Cerebellar nuclear complex (tissue), 1 donor: ENCODE measurements around the gene SSX4B.
"Not testable (repeated sequence)": the region's sequence is repeated elsewhere in the genome, so short reads cannot be mapped to it uniquely, and the experiment has no call there.

Experiments
- DNase-seq, 2 experiments: peaks; one replicate each; lab custom pipeline; 2025; lab: John Stamatoyannopoulos, UW

The SSX4B gene, protein sequence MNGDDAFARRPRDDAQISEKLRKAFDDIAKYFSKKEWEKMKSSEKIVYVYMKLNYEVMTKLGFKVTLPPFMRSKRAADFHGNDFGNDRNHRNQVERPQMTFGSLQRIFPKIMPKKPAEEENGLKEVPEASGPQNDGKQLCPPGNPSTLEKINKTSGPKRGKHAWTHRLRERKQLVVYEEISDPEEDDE

GRCh38 chrX:48411860-48412259, at the start of gene SSX4B:
Gene SSX4B (minus strand): TSS chrX:48411960. CDS start chrX:48411372, 588 bp downstream.
- DNase-seq, result not testable (repeated sequence)

DNA sequence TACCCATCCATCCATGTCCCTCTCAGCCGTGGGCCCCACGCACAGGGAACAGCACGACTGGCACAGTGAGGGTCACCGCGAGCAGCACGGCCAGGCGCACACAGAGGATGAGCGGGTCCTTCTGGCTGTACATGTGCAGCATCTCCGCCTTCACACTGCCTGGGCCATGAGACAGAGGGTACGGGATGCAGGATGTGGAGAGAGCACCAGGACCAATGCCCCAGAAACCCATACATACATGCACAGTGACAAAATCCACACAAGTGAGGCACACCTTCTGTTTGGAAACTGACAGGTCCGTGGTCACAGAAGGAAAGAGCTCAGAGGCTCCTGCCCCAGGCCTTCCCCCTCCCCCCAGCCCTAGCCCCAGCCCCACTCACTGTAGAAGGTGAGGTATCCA, 48.8 kb upstream of the SSX4B start:
- no peak for DNase-seq

DNA sequence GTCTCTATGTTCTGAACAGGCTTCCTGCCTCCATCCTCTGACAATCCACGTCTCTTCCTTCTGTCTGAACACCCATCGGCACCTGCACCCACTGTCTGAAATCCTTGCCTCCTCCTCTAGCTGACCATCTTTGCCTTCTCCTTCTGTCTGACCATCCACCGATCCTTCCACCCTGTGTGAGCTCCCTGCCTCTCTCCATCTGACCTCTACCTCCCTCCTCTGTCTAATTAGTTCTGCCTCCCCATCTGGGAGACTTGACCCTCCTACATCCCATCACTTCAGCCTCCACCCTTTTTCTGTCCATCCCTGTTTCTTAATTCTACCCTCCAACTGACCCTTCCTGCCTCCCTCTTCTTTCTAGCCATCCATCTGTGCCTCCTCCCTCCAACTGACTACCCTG, 48.3 kb upstream of the SSX4B start:
- no peak for DNase-seq

GRCh38 chrX:48459483-48459882, 47.7 kb upstream of the SSX4B start:
- DNase-seq, result no peak

GRCh38 chrX:48458711-48459110, 47.0 kb upstream of the SSX4B start:
- DNase-seq, result no peak

DNA sequence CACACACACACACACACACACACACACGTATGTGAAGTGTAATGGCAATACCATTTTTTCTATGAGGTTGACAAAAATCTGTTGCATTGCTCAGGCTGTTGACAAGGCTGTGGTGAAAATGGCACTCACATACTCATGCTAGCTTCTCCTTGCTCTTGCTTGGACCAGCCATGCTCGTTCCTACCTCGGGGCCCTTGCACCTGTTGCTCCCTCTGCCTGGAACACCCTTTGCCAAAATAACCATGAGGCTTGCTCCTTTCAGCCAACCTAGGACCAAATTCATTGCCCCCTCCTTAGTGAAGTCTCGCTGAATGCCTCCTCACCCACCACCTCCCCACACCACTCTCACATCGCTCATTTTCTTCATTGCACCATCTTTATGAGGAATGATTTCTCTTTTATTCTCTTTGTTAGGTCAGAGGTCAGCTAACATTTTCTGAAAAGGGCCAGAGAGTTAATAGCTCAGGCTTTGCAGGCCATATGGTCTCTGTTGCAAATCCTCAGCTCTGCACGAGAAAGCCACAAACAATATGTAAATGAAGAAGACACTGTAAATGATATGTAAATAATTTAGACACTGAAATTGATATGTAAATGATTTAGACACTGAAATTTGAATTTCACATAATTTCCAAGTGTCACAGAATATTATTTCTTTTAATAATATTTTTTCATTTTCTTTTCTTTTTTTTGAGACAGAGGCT, 45.0 kb upstream of the SSX4B start:
- DNase-seq, result no peak

- no peak for DNase-seq
Observed at GRCh38 chrX:48451708-48452107, 39.9 kb upstream of the SSX4B start.

DNA sequence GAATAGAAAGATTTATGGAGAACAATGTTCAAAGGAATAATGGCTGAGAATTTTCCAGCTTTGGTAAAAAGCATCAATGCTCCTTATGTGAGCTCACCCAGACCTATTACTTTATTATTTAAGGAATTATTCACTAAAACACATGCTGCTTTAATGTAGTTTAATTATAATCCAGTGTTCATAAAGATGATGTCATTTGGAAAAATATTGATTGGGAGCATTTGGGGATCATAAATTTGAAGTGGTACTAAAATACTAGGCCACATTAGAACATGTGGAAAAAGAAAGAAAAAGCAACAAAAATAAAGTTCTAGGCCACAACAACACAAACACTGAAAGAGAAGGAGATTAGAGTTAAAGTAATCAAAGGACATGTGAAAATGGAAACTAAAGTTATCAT, 38.3 kb upstream of the SSX4B start:
- DNase-seq, result no peak

DNA sequence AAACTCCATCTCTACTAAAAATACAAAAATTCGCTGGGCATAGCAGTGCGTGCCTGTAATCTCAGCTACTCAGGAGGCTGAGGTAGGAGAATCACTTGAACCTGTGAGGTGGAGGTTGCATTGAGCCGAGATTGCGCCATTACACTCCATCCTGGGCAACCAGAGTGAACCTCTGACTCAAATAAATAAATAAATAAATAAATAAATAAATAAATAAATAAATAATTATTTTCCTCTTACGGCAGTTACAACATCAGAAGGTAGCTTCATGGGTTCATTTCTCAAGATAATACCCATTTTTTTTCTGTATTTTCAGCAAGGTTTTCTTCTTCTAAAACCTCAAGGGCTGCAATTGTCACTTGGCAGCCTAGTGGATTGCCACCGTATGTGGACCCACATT, 35.4 kb upstream of the SSX4B start:
- not testable (repeated sequence) for DNase-seq

DNA sequence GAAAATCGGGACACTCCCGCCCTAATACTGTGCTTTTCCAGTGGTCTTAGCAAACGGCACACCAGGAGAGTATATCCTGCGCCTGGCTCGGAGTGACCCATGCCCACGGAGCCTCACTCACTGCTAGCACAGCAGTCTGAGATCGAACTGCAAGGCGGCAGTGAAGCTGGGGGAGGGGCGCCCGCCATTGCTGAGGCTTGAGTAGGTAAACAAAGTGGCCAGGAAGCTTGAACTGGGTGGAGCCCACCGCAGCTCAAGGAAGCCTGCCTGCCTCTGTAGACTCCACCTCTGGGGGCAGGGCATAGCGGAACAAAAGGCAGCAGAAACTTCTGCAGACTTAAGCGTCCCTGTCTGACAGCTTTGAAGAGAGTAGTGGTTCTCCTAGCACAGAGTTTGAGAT, 22.0 kb upstream of the SSX4B start:
- not testable (repeated sequence) for DNase-seq

GRCh38 chrX:48430166-48430565, 18.4 kb upstream of the SSX4B start:
- not testable (repeated sequence) for DNase-seq

DNA sequence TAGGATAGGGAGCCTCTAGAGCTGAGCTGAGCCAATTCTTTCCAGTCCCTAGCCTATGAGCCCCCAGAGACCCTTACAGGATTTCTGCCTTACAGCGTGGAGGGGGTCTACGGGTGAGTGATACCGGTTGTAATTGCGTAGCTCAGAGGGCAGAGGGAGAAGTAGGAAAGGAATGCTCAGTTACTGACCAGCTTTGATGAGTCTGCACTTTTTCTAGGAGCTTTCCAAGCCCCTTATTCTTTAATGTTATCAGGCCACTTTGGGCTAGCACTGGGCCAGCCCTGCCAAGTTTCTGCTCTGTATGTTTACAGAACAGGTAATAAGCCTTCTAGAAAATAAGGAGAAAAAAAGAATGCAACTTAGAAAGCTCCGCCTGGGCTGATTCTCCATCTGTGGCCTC, 17.8 kb upstream of the SSX4B start:
- not testable (repeated sequence) for DNase-seq

DNA sequence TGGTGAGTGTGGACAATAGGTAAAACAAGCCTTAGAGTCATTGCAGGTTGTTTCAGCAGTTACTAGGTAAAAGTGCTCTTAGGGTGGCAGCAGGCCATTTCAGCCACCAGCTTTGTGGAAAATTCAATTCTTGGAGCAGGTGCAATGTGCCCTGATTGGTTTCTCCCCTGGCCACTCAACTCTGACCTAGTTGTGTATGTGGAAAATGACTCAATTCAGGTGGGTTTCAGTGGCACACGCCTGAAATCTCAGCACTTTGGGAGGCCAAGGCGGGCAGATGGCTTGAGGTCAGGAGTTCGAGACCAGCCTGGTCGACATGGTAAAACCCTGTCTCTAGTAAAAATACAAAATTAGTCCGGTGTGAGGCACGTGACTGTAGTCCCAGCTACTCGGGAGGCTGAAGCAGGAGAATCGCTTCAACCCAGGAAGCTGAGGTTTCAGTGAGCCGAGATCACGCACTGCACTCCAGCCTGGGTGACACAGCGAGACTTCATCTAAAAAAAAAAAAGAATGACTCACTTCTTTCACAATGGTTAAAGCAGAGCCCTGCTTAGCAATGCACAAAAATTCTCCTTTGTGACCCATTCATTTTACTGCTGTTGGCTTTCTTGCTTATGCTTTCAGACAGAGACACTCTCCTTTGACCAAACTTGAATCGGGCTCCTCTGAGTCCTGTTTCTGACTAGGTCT, 15.4 kb upstream of the SSX4B start:
- DNase-seq, result not testable (repeated sequence)

GRCh38 chrX:48397825-48398224, 13.9 kb downstream of the SSX4B start:
- not testable (repeated sequence) for DNase-seq

GRCh38 chrX:48396931-48397330, 14.8 kb downstream of the SSX4B start:
- not testable (repeated sequence) for DNase-seq

GRCh38 chrX:48383239-48383638, 28.5 kb downstream of the SSX4B start, which contains the start of gene SSX4:
Gene SSX4 (plus strand): TSS chrX:48383539. CDS start chrX:48384054, 515 bp downstream.
- DNase-seq, result not testable (repeated sequence)

DNA sequence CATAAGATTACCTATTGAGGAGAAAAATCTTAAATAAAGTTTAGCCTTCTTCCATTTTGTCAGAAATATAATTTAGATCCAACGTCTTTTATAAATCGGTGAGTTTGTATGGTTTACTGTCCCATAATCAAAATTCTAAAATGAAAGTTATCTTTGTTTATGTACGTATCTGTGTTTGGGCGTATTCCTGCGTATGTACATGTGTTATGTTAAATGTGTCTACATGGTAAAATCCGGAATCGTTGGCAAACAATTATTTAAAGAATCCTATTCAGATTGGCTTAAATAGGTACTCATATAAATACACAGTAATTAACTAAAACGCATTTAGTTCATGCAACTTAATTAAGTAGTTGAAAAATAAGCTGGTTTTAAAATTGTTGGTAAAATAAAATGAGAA, 41.4 kb downstream of the SSX4B start:
- not testable (repeated sequence) for DNase-seq

DNA sequence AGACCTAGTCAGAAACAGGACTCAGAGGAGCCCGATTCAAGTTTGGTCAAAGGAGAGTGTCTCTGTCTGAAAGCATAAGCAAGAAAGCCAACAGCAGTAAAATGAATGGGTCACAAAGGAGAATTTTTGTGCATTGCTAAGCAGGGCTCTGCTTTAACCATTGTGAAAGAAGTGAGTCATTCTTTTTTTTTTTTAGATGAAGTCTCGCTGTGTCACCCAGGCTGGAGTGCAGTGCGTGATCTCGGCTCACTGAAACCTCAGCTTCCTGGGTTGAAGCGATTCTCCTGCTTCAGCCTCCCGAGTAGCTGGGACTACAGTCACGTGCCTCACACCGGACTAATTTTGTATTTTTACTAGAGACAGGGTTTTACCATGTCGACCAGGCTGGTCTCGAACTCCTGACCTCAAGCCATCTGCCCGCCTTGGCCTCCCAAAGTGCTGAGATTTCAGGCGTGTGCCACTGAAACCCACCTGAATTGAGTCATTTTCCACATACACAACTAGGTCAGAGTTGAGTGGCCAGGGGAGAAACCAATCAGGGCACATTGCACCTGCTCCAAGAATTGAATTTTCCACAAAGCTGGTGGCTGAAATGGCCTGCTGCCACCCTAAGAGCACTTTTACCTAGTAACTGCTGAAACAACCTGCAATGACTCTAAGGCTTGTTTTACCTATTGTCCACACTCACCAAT, 43.9 kb downstream of the SSX4B start:
- DNase-seq, result not testable (repeated sequence)

DNA sequence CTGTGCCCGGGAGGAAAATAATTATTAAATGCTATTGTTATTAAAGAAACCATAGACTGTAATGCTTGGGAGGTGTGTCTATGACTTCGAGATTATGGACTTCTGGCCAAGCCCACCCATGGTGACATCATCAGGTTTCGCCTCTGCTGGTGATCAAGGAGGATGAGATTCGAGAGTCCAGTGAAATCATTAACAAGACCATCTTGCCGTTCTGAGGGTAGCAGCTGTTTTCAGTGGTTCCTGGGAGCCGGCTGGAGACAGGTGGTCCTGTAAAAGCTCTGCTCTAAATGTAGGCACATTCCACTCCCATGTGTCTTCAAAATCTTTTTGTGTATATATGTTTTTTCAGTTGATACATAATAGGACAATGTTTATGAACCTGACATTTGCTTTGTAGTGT, 52.5 kb downstream of the SSX4B start:
- DNase-seq, result not testable (repeated sequence)

GRCh38 chrX:48357681-48358080, 54.1 kb downstream of the SSX4B start:
- no peak for DNase-seq

- not testable (repeated sequence) for DNase-seq
Observed at GRCh38 chrX:48356315-48357094, 55.3 kb downstream of the SSX4B start, which contains the start of gene SSX3. Gene SSX3 (minus strand): TSS chrX:48356703. CDS start chrX:48355249, 1,454 bp downstream.
